Activated naive CD4-positive, alpha-beta T cell treated with anti-CD3 and anti-CD28 coated beads, Interleukin-2, amount 50 U/mL, for 72 hours (primary cell): ENCODE measurements around the gene SEC11C. TPM values are rescaled to one million over a fixed set of nuclear protein-coding genes. Genes with fewer than 3 reads are reported as not detected.
"Not testable (repeated sequence)": the region's sequence is repeated elsewhere in the genome, so short reads cannot be mapped to it uniquely, and the experiment has no call there.

Source experiments
- ATAC-seq, 2 donors: fragments of 150-1000 bp; cut with Tn5 transposase; 2 replicates each; pipeline ENCODE4 v1.10.0; 2021; ENCODE audit warnings: mild to moderate bottlenecking in 2 of 2, moderate library complexity in 2 of 2
- DNase-seq, 2 donors: peaks; one replicate each; pipeline ENCODE4 v3.0.0; 2021 to 2022; ENCODE audit warnings: low spot score in 2 of 2
- H3K27ac Mint-ChIP-seq, 2 donors: one replicate each; pipeline ENCODE4 v1.8.0; 2022; ENCODE audit warnings: mild to moderate bottlenecking in 2 of 2, mixed read lengths in 2 of 2
- H3K36me3 Mint-ChIP-seq, 2 donors: one replicate each; pipeline ENCODE4 v1.8.0; 2022; ENCODE audit warnings: mixed read lengths in 2 of 2
- H3K9me3 Mint-ChIP-seq, 2 donors: one replicate each; pipeline ENCODE4 v1.8.0; 2022; ENCODE audit warnings: mixed read lengths in 2 of 2
- total RNA-seq, 2 donors: library from RNA; stranded (reverse); gene quantifications; one replicate each; pipeline ENCODE4 v1.2.3, GENCODE V29; 2022

The SEC11C gene
- total RNA-seq, 2 donors from 2014 or later: 33.8 to 52.9 TPM

DNA sequence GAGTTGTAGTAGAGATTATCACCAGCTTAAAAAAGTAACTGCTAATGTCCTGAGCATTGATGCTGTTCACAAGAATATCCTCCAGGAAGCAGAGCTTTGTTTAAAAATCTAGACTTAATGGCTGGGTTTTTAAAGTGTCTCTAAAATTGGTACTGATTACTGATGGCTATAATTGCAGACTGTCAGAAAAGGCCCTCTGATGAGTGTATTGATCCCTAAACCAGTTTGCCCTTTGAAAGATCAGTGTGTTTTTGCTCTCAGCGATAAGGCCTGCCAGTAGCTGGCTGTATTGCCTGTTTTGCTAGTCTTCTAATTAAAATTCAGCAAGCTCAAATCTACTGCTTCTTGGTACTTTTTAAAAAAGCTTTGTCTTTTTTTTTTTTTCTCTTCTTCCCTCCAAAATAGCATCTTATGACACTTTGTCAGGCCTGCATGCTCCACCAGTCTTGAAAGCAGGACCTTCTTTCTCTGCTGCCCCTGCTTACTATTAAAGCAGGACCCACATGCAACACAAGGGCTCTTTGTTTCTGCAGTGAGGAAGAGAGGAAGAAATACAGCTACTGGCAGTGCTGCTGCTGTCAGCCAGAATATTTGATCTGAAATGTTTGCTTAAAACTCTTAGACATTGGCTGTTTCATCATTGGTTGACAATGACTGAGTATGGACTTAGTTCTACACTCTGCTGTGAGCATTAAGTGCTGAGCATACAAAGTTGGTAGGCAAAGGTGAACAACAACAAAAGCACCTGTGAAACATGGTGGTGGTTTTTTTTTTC, 1.8 kb downstream of the SEC11C start:
- peak overlapping the region; percentile 87 to 91 for H3K27ac Mint-ChIP-seq
- DNase-seq (no peak), ATAC-seq (no peak)
- H3K36me3 Mint-ChIP-seq: no peaks in the 10 kb centered on the region
- no peaks in the 10 kb centered on the region for H3K9me3 Mint-ChIP-seq

DNA sequence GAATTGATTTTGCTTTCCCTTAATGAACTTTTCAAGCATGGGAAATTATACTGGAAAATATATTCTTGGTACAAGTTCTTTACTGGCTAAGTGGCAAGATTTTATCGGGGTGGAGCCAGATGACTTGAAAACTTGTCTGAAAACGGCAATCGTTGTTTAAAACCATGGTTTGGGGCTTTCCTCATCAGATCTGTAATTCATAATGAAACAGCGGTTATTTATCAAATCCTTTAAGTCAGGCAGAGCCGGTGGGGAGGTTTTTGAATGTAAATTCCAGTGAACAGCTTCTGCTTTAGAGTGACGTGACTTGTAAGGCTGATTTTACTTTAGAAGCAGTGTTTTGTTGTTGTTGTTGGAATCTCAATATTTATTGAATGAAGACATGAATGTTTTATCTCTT, 2.6 kb downstream of the SEC11C start:
- Mint-ChIP-seq H3K36me3 (no peaks in the 10 kb centered on the region), H3K9me3 (no peaks in the 10 kb centered on the region), H3K27ac (peak overlapping the region; percentile 13 to 87)
- DNase-seq (peak in 1 of 2 donors; percentile 20), ATAC-seq (no peak)

DNA sequence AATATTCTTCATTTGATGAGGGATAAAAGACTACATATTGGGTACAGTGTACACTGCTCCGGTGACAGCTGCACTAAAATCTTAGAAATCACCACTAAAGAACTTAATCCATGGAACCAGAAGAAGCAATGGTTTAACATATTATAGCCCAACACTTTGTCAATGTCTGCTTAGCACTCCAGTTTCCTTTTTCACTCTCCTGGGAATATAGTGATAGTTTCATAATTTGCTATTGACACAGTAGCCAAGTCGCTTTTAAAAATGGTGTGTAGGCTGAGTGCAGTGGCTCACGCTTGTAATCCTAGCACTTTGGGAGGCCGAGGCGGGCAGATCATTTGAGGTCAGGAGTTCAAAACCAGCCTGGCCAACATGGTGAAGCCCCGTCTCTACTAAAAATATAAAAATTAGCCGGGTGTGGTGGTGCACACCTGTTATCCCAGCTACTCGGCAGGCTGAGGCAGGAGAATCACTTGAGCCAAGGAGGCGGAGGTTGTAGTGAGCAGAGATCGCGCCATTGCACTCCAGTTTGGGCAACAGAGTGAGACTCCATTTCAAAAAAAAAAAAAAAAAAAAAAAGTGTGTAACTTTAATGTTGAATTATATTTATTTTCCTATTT, 3.2 kb downstream of the SEC11C start:
- H3K27ac Mint-ChIP-seq: peak overlapping the region; percentile 50 to 58
- H3K36me3 Mint-ChIP-seq, ATAC-seq, H3K9me3 Mint-ChIP-seq, DNase-seq: not testable (repeated sequence)

DNA sequence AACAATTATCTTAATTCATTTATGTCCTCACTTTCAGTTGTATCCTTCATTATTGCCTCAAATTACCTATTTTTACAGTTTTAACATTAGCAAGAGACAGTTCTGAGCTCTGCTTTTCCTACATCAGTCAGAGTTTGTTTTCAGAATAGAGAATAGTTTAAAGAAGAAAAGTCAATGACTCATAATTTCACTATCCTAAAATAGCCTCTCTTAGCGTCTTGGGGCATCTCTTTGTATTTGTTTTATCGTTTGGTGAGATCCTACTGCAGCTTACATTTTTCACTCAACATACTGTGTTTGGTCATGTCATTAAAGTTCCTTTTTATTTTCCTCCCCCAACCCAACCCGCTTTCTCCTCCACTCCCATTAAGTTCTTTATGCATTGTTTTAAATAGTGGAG, 3.8 kb downstream of the SEC11C start:
- H3K27ac Mint-ChIP-seq: peak overlapping the region; percentile 26 to 50
- H3K36me3 Mint-ChIP-seq: no peaks in the 10 kb centered on the region
- ATAC-seq: no peak
- DNase-seq: no peak
- H3K9me3 Mint-ChIP-seq: no peaks in the 10 kb centered on the region

DNA sequence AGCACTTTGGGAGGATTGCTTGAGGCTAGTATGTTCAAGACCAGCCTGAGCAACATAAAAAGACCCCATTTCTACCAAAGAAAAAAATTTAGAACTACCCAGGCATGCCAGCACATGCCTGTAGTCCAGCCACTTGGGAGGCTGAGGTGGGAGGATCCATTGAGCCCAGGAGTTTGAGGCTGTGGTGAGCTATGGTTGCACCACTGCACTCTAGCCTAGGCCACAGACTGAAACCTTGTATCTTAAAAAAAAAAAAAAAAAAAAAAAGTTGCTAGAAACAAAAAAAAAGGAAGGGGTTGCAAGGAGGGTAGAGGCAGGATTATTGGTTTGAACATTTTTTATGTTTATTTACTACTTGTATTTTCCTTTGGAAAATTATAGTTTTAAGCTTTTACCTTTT, 4.8 kb downstream of the SEC11C start:
- ATAC-seq: no peak
- no peak for DNase-seq
- Mint-ChIP-seq H3K27ac (peak overlapping the region in 1 of 2 donors; percentile 50), H3K9me3 (no peaks in the 10 kb centered on the region), H3K36me3 (no peaks in the 10 kb centered on the region)

DNA sequence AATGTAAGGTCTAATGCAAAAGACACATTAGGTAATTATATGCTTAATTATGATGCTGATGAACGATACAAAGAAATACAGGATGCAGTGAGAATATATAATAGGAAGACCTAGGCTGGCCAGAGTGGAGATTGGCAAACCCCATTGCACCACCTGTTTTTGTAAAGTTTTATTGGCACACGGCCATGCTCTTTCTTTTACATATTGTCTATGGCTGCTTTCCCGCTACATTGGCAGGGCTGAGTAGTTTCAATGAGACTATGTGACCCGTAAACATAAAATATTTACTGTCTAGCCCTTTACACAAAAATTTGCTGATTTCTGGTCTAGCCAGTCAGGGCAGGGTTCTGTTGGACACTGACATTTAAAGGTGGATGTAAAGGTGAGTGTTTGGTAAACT, 5.4 kb downstream of the SEC11C start:
- no peaks in the 10 kb centered on the region for H3K36me3 Mint-ChIP-seq

DNA sequence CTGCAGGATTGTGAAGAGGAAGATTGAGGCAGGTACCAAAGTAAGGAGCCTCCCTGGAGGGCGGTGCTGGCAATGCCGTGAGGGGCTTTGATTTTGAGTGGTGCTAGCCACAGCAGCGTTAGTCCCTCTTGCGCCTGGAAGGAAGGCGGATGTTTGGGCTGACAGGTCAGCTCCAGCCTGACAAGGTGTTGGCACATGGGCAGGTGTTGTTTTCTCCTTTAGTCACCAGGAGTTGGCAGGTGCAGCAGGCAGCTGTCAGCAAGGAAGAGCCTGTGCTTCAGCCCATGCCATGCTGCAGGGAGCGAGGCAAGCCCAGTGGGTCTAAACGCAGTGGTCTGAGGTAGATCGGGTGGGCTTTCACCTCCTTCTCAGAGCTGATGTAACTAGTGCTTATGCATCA, 8.5 kb downstream of the SEC11C start:
- no peak for ATAC-seq
- DNase-seq: no peak
- peak overlapping the region; percentile 7 to 81 for H3K27ac Mint-ChIP-seq
- H3K36me3 Mint-ChIP-seq: peaks cover 2% of the 10 kb centered on the region in 2 donors
- H3K9me3 Mint-ChIP-seq: no peaks in the 10 kb centered on the region

More for the DNA sequence above, 5.4 kb downstream of the SEC11C start:
- DNase-seq: no peak
- Mint-ChIP-seq H3K27ac (peak overlapping the region in 1 of 2 donors; percentile 48), H3K9me3 (no peaks in the 10 kb centered on the region)
- ATAC-seq: no peak

DNA sequence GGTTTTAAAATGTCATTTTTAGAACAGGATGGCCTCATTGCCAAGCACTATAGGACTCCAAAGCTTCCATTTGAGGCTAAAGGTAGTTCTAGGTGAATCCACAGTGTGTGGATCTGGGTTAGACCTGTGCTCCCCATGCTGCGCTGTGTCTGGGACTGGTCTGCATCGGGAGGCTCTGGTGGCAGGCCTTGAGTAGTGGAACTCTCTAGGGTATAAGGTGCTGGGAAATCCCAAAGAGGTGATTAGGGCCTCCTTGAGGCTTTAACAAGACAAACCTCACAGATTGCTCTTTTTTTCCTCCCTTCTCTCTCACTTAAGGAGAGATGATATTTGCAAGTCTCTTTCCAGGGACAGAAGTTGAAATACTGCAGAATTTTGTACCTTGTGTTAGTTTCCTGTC, 9.3 kb downstream of the SEC11C start:
- Mint-ChIP-seq H3K27ac (peak overlapping the region in 1 of 2 donors; percentile 40), H3K36me3 (peaks cover 6 to 8% of the 10 kb centered on the region in 2 donors), H3K9me3 (no peaks in the 10 kb centered on the region)
- peak; percentile 33 to 55 for ATAC-seq
- no peak for DNase-seq

DNA sequence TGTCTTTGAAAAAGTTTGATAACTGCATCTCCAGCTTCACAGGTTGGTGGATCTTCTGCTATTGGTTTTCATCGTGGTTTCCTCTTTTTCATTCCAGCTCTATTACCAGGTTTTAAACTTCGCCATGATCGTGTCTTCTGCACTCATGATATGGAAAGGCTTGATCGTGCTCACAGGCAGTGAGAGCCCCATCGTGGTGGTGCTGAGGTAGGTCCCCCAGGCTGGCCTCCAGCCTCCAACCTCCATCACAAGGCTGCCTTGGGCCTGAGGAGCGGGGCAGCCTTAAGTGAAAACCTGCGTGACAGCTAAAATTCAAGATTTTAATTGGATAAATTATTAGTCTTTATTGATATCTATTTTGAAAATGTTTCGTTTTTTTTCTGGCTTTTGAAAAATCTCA, 9.7 kb downstream of the SEC11C start:
- peaks cover 6 to 8% of the 10 kb centered on the region in 2 donors for H3K36me3 Mint-ChIP-seq

DNA sequence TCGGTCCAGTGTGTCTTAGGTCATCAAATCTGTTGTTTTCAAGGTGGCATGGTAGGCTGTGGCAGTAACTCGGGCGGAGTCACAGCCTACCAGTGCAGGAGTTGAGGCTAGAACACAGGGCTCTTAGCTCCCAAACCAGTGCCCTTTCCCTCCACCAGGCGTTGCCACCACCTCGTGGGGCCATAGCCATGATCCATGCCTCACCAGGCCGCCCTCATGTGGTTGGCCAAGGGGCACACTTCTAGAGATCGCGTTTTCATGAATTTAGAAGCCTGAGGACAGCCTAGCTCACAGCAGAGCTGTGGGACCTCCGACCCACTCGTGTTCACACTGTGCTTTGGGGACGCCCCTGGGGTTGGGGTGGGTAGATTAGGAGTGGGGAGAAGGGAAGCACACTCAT, 10.6 kb downstream of the SEC11C start:
- ATAC-seq: no peak
- no peaks in the 10 kb centered on the region for H3K9me3 Mint-ChIP-seq
- no peak for DNase-seq
- no peak overlapping the region for H3K27ac Mint-ChIP-seq
- H3K36me3 Mint-ChIP-seq: peaks cover 6 to 9% of the 10 kb centered on the region in 2 donors

More for the DNA sequence above, 9.7 kb downstream of the SEC11C start:
- ATAC-seq (peak in 1 of 2 donors; percentile 7), DNase-seq (no peak)
- H3K9me3 Mint-ChIP-seq: no peaks in the 10 kb centered on the region
- H3K27ac Mint-ChIP-seq: peak overlapping the region in 1 of 2 donors; percentile 40

DNA sequence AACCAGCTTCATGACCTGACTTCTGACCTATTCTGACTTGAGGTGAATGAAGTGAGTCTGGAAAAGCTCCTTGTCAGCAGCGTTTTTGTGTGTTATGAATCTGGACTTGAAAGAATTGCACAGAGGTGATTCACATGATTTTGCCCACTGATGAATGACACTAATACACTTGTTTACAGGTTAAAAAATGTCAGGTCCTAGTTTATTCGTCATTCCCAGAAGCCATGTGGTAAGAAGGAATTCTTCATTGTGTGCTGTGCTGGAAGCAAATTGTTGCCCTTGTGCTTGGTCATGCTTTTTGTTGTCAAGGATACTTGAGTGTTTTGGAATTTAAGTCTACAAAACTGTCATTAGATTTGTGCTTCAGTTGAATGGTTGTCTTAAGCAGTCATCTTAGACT, 15.5 kb downstream of the SEC11C start:
- no peak for ATAC-seq
- no peaks in the 10 kb centered on the region for H3K9me3 Mint-ChIP-seq
- H3K36me3 Mint-ChIP-seq: peaks cover 12 to 14% of the 10 kb centered on the region in 2 donors
- H3K27ac Mint-ChIP-seq: no peak overlapping the region
- no peak for DNase-seq

DNA sequence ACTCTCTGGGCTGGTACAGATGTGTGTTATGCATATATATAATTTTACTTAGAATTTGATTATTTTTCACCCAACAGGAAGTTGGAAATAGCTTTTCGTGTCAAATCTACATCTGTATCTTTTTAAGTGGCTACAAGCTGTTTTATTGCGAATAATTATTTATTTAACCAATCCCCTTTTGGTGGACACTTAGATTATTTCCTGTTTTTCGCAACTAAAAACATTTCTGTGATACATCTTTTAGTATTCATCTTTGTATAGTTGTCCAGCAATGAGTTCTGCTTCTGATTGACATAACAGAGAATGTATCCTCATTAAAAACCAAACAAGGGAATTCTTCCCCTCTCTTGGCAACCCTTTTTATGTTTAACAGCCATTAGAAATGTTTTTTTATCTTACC, 16.6 kb downstream of the SEC11C start:
- ATAC-seq: no peak
- DNase-seq: no peak
- no peaks in the 10 kb centered on the region for H3K9me3 Mint-ChIP-seq
- peak overlapping the region in 1 of 2 donors; percentile 25 for H3K27ac Mint-ChIP-seq
- peaks cover 12 to 14% of the 10 kb centered on the region in 2 donors for H3K36me3 Mint-ChIP-seq

DNA sequence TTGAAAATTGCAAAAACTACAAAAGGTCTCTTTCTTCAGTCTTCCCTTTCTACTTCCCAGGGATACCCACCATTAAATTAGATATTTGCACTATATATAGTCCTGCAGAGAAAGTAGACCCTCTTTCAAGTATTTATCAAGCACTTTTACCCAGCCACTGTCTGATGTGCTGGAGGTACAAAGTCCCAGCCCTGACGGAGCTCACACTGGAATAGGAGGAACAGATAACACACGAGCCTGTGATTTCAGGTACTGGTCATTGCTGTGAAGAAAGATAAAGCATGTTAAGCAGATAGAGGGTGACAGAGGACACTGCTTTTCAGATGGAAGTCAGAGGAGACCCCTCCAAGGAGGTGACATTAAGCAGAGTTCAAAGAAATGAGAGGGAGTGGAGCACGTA, 19.6 kb downstream of the SEC11C start:
- H3K27ac Mint-ChIP-seq: no peak overlapping the region
- H3K9me3 Mint-ChIP-seq: no peaks in the 10 kb centered on the region
- peaks cover 6% of the 10 kb centered on the region in 2 donors for H3K36me3 Mint-ChIP-seq
- ATAC-seq (no peak), DNase-seq (no peak)

DNA sequence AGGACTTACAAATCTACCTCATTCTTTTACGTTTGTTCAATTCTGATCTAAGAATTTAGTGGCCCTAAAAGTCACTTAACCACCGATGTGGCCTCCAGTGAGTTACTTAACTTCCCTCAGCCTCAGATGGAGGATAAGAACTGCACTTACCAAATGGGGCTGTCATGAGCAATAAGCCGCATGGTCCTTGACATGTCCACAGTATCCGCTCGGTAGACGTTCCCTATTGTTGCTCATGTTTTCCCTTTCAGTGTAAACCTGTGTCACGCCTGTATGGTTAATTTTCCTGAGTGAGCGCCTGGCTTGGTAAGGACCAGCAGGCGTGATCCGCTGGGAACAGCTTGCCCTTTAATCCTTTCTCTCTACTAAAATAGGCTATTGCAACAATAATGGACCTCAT, 20.3 kb downstream of the SEC11C start:
- Mint-ChIP-seq H3K27ac (no peak overlapping the region), H3K9me3 (no peaks in the 10 kb centered on the region), H3K36me3 (peaks cover 6% of the 10 kb centered on the region in 2 donors)
- DNase-seq (no peak), ATAC-seq (no peak)

DNA sequence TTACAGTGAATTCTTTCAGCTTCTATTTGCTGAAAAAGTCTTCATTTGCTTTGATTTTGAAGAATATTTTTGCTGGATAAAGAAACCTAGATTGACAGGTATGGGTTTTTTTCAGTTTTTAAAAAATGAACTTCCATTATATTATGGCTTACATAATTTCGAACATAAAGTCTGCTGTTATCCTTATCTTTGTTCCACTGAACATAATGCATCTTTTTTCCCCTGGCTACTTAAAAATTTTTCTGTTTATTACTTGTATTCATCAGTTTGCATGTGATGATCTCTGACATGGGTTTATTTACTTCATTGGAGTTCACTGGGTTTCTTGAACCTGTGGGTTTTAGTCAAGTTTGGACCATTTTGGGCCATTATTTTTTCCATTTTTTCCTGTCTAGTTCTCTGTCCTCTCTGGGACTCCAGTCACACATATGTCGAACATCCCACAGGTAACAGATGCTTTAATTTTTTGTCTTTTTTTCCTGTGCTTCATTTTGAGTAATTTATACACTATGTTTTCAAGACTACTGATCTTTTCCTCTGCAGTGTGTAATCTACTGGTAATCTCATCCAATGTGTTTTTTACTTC, 33.1 kb downstream of the SEC11C start:
- DNase-seq (no peak), ATAC-seq (no peak)
- Mint-ChIP-seq H3K9me3 (peaks cover 9 to 20% of the 10 kb centered on the region in 2 donors), H3K36me3 (peaks cover 0 to 20% of the 10 kb centered on the region in 2 donors), H3K27ac (no peak overlapping the region)

DNA sequence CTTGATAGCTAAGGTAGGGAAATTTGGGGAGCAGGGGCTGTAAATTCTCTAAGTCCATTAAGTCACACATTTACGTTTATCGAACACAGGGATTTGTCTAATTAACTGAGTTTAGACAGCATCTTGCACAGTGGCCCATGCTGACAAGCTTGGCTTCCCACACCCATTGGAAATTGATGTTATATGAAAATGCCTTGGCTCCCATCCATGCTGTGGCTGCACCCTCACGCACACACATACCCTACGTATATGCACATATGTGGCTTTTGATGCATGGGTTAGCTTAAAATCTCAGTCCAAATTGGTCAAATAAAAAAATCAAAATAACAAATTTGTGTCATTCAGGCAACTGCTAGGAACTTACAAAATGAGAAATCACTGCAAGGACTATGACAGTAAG, 37.8 kb downstream of the SEC11C start:
- no peak for ATAC-seq
- Mint-ChIP-seq H3K27ac (no peak overlapping the region), H3K36me3 (peaks cover 0 to 12% of the 10 kb centered on the region in 2 donors)

DNA sequence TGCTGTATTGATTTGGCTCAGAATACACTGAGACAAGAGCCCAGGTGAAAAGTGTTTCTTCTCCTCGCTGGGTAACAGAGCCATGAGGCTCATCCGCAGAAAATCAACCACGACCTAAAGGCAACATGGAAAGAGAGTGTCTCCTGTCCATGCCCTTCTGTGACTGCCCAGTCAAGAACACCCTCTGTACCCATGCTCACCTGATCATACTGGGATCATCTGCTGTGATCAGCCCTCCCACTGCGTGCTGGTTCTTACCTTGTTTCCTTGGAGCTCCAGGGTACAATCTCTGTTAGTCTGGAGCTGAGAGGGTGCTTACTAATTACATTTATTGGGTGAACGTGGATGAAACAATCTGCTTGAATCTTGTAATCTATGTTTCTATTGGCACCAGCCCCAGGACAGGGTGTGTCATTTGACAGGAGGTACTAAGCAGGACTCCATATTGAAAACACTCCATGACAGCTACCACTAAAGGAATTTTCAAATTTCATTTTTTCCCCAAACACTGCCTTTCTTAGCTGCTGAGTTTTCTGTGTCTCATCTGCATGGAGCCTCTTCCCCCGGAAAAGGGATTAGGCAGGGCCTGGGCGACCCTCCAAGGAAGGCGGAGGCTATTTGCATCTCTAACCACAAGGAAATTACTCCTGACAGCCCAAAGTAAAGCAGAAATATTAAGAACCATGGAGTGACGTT, 40.6 kb downstream of the SEC11C start:
- Mint-ChIP-seq H3K9me3 (no peaks in the 10 kb centered on the region), H3K36me3 (no peaks in the 10 kb centered on the region), H3K27ac (no peak overlapping the region)
- DNase-seq (no peak), ATAC-seq (no peak)

More for the DNA sequence above, 37.8 kb downstream of the SEC11C start:
- H3K9me3 Mint-ChIP-seq: peaks cover 5 to 15% of the 10 kb centered on the region in 2 donors
- no peak for DNase-seq
